Erythroblast (primary cell): ENCODE measurements around the gene SLC39A9.

ENCODE experiments used
- GATA1 ChIP-seq: IDR thresholded peaks from 2 replicates; pipeline ENCODE4 v1.6.1; 2011; ENCODE audit warnings: low read depth, mild to moderate bottlenecking, control low read depth, low read length, moderate library complexity
- POLR2A ChIP-seq: IDR thresholded peaks from 2 replicates; pipeline ENCODE4 v1.6.1; 2011; ENCODE audit warnings: mild to moderate bottlenecking, low read length

GRCh38 chr14:69449216-69449615 is 50.7 kb downstream of the SLC39A9 start:
- TF ChIP-seq POLR2A (no peak), GATA1 (no peak)
